ENCODE measurements around the gene CSRNP2. TPM values are rescaled to one million over a fixed set of nuclear protein-coding genes. Genes with fewer than 3 reads are reported as not detected.
"Not testable (repeated sequence)": the region's sequence is repeated elsewhere in the genome, so short reads cannot be mapped to it uniquely, and the experiment has no call there.

The CSRNP2 gene
- total RNA-seq, 4 donors from 2014 or later: 19.1 to 35.0 (median 28.3) TPM

GRCh38 chr12:51080136-51080535 lies 3.3 kb downstream of the CSRNP2 start:
- Histone ChIP-seq H3K27ac (no peak overlapping the region), H3K9me3 (no peaks in the 10 kb centered on the region), H3K36me3 (peaks cover 0 to 5% of the 10 kb centered on the region in 2 donors), H3K27me3 (no peaks in the 10 kb centered on the region), H3K4me1 (peaks cover 0 to 66% (median 26%) of the 10 kb centered on the region in 3 donors), H3K4me3 (no peak overlapping the region)
- WGBS, 2 donors (ENCODE audit: low coverage in 1 of 2): 40 to 72% methylated on average over 3 to 4 of the region's 4 CpGs
- TF ChIP-seq POLR2AphosphoS5 (IDR thresholded peaks at IDR 0.05) (no peak), EP300 (IDR thresholded peaks at IDR 0.05) (no peak), CTCF (IDR thresholded peaks at IDR 0.05) (no peak), POLR2A (IDR thresholded peaks at IDR 0.05) (no peak)
- ATAC-seq: no peak

- peaks cover 0 to 74% (median 26%) of the 10 kb centered on the region in 3 donors for H3K4me1 ChIP-seq
- not testable (repeated sequence) for H3K27ac ChIP-seq, H3K4me3 ChIP-seq, H3K27me3 ChIP-seq, H3K9me3 ChIP-seq, ATAC-seq, H3K36me3 ChIP-seq
- 33 to 85% methylated on average over 1 to 6 of the region's 6 CpGs for WGBS, 2 donors (ENCODE audit: low coverage in 1 of 2)
These were observed 4.5 kb downstream of the CSRNP2 start for GRCh38 chr12:51078866-51079265.

GRCh38 chr12:51078346-51078745 lies 5.0 kb downstream of the CSRNP2 start:
- peaks cover 0 to 70% (median 26%) of the 10 kb centered on the region in 3 donors for H3K4me1 ChIP-seq
- 72 to 86% methylated on average over 3 to 5 of the region's 5 CpGs for WGBS, 2 donors (ENCODE audit: low coverage in 1 of 2)
- not testable (repeated sequence) for H3K9me3 ChIP-seq, ATAC-seq, H3K27me3 ChIP-seq, H3K4me3 ChIP-seq
- H3K36me3 ChIP-seq: peaks cover 0 to 14% of the 10 kb centered on the region in 2 donors
- H3K27ac ChIP-seq: peak overlapping the region in 3 of 4 donors; percentile 0 to 64 (median 44)

- H3K27ac ChIP-seq: peak overlapping the region in 3 of 4 donors; percentile 0 to 64 (median 44)
- no peak for TF ChIP-seq EP300 (IDR thresholded peaks at IDR 0.05)
- TF ChIP-seq CTCF (IDR thresholded peaks at IDR 0.05): no peak
- TF ChIP-seq POLR2A (IDR thresholded peaks at IDR 0.05): no peak
- no peak for TF ChIP-seq POLR2AphosphoS5 (IDR thresholded peaks at IDR 0.05)
- ATAC-seq: peak; percentile 23
- 19 to 29% methylated on average over 1 to 5 of the region's 5 CpGs for WGBS, 2 donors (ENCODE audit: low coverage in 1 of 2)
- no peaks in the 10 kb centered on the region for H3K9me3 ChIP-seq
- peaks cover 0 to 18% of the 10 kb centered on the region in 2 donors for H3K36me3 ChIP-seq
- peaks cover 0 to 70% (median 26%) of the 10 kb centered on the region in 3 donors for H3K4me1 ChIP-seq
- no peaks in the 10 kb centered on the region for H3K27me3 ChIP-seq
- no peak overlapping the region for H3K4me3 ChIP-seq
These were observed 5.5 kb downstream of the CSRNP2 start for GRCh38 chr12:51077930-51078329.

- H3K4me1 ChIP-seq: peaks cover 0 to 64% (median 19%) of the 10 kb centered on the region in 3 donors
These were observed 7.0 kb downstream of the CSRNP2 start for GRCh38 chr12:51076236-51076930.

More at GRCh38 chr12:51076236-51076930, 7.0 kb downstream of the CSRNP2 start:
- ATAC-seq: no peak
- Histone ChIP-seq H3K27ac (peak overlapping the region in 3 of 4 donors; percentile 31 to 44 (median 35)), H3K9me3 (no peaks in the 10 kb centered on the region), H3K4me3 (no peak overlapping the region), H3K27me3 (no peaks in the 10 kb centered on the region), H3K36me3 (peaks cover 0 to 32% of the 10 kb centered on the region in 2 donors)
- WGBS, 2 donors (ENCODE audit: low coverage in 1 of 2): 79 to 80% methylated on average over 4 to 9 of the region's 10 CpGs
- TF ChIP-seq CTCF (IDR thresholded peaks at IDR 0.05) (no peak), POLR2AphosphoS5 (IDR thresholded peaks at IDR 0.05) (no peak), EP300 (IDR thresholded peaks at IDR 0.05) (no peak), POLR2A (IDR thresholded peaks at IDR 0.05) (no peak)
